Transverse colon (tissue), 4 donors: ENCODE measurements around the gene SDR39U1. TPM values are rescaled to one million over a fixed set of nuclear protein-coding genes. Genes with fewer than 3 reads are reported as not detected.

ENCODE experiments used
- DNase-seq: peaks from one replicate; pipeline ENCODE4 v3.0.0-alpha.2; 2019
- H3K27ac ChIP-seq, 4 donors: fragments of 200-600 bp; sonication (generic); 2 replicates each; pipeline ENCODE4 v1.5.1; 2016 to 2018; ENCODE audit warnings: inconsistent platforms in 4 of 4
- H3K27me3 ChIP-seq: fragments of 200-600 bp; sonication (generic); 2 replicates; pipeline ENCODE4 v1.5.1; 2017; ENCODE audit warnings: inconsistent platforms
- H3K36me3 ChIP-seq, 4 donors: fragments of 200-600 bp; sonication (generic); 2 replicates each; pipeline ENCODE4 v1.5.1; 2017 to 2019; ENCODE audit warnings: inconsistent platforms in 4 of 4
- H3K4me1 ChIP-seq, 4 donors: fragments of 200-600 bp; sonication (generic); 2 replicates each; pipeline ENCODE4 v1.5.1; 2017 to 2020; ENCODE audit warnings: inconsistent platforms in 4 of 4
- H3K4me3 ChIP-seq, 4 donors: fragments of 200-600 bp; sonication (generic); 1 replicate in 1 of 4; 2 replicates in 3 of 4; pipeline versions ENCODE4 v1.5.1 to v1.6.1; 2017 to 2019; ENCODE audit warnings: inconsistent platforms in 4 of 4
- H3K9me3 ChIP-seq, 2 donors: fragments of 200-600 bp; sonication (generic); 2 replicates each; pipeline ENCODE4 v1.5.1; 2017 to 2019; ENCODE audit warnings: inconsistent platforms in 2 of 2
- CTCF ChIP-seq, 5 experiments: fragments of 200-600 bp in 3 of 5; fragments of 450-650 bp in 2 of 5; sonication (generic) in 3 of 5; IDR thresholded peaks; 1 replicate in 2 of 5; 2 replicates in 3 of 5; pipeline ENCODE4 v1.5.1; 2016 to 2017; ENCODE audit warnings: antibody characterized with exemption in 5 of 5, inconsistent platforms in 3 of 5, mild to moderate bottlenecking in 2 of 5, moderate library complexity in 1 of 5
- EP300 ChIP-seq: sonication (generic); formaldehyde crosslinking; IDR thresholded peaks from one replicate; pipeline ENCODE4 v1.6.1; 2017; ENCODE audit warnings: antibody characterized with exemption, low read depth
- POLR2A ChIP-seq: fragments of 450-650 bp; IDR thresholded peaks from one replicate; pipeline ENCODE4 v1.6.1; 2016; ENCODE audit warnings: antibody characterized with exemption, mild to moderate bottlenecking, moderate library complexity
- POLR2AphosphoS5 ChIP-seq, 3 donors: sonication (generic); formaldehyde crosslinking; IDR thresholded peaks; one replicate each; pipeline ENCODE4 v1.6.1; 2016; ENCODE audit warnings: antibody characterized with exemption in 3 of 3
- WGBS, 2 donors: methylation state at CpG; one replicate each; pipeline ENCODE4 v1.1.5; 2018; ENCODE audit warnings: low coverage in 1 of 2; 5-methylcytosine and 5-hydroxymethylcytosine counted together
- in situ Hi-C, 4 donors: fragments of 200-750 bp; cut with MboI; loops; one replicate each; pipeline versions ENCODE4 v1.15.0 to v1.15.1; 2017; ENCODE audit warnings: low sequenced_read_pairs in 3 of 4, low pct_ligation_motif_present in 1 of 4, low pct_unique_long_range_greater_than_20kb in 1 of 4
- intact Hi-C: fragments of 100-400 bp; cut with DNase I; formaldehyde crosslinking; loops from one replicate; pipeline ENCODE4 v1.15.1; 2023; ENCODE audit warnings: low total_unique reads
- total RNA-seq, 4 donors: library from RNA; depleted of rRNA; stranded (reverse); fragments of >200 nt; gene quantifications; one replicate each; pipeline ENCODE4 v1.1.0, GENCODE V29; 2016

SDR39U1 gene
- total RNA-seq, 4 donors from 2014 or later: 18.3 to 202 (median 39.3) TPM

GRCh38 chr14:24416932-24417619, 25.5 kb downstream of the SDR39U1 start:
- TF ChIP-seq EP300 (no peak), POLR2AphosphoS5 (IDR thresholded peaks at IDR 0.05) (no peak), POLR2A (no peak)
- DNase-seq: no peak
- H3K4me3 ChIP-seq: no peak overlapping the region
- H3K27ac ChIP-seq: no peak overlapping the region
- no peaks in the 10 kb centered on the region for H3K27me3 ChIP-seq
- intact Hi-C loops: no loop called here
- 86% methylated on average over 16 of the region's 16 CpGs; no CpG with 5 or more reads in 1 of the 2 donors for WGBS, 2 donors
- in situ Hi-C loops: no loop called here
- peaks cover 4 to 12% (median 9%) of the 10 kb centered on the region in 4 donors for H3K4me1 ChIP-seq
- no peaks in the 10 kb centered on the region for H3K36me3 ChIP-seq
- H3K9me3 ChIP-seq: no peaks in the 10 kb centered on the region

GRCh38 chr14:24416254-24416931, 26.2 kb downstream of the SDR39U1 start:
- no peaks in the 10 kb centered on the region for H3K27me3 ChIP-seq
- intact Hi-C loops: no loop called here
- H3K4me1 ChIP-seq: peaks cover 4 to 12% (median 8%) of the 10 kb centered on the region in 4 donors

GRCh38 chr14:24415421-24416253, 26.9 kb downstream of the SDR39U1 start:
- in situ Hi-C loops (no loop called here), intact Hi-C loops (no loop called here)
- Histone ChIP-seq H3K9me3 (no peaks in the 10 kb centered on the region), H3K4me1 (peaks cover 4 to 12% (median 8%) of the 10 kb centered on the region in 4 donors), H3K36me3 (no peaks in the 10 kb centered on the region), H3K4me3 (no peak overlapping the region), H3K27ac (no peak overlapping the region), H3K27me3 (no peaks in the 10 kb centered on the region)
- 69 to 89% methylated on average over 3 to 25 of the region's 25 CpGs for WGBS, 2 donors
- no peak for TF ChIP-seq POLR2AphosphoS5 (IDR thresholded peaks at IDR 0.05)
- no peak for TF ChIP-seq CTCF (IDR thresholded peaks at IDR 0.05)
- no peak for TF ChIP-seq EP300
- TF ChIP-seq POLR2A: no peak
- no peak for DNase-seq

More at GRCh38 chr14:24416254-24416931, 26.2 kb downstream of the SDR39U1 start:
- Histone ChIP-seq H3K36me3 (no peaks in the 10 kb centered on the region), H3K27ac (no peak overlapping the region), H3K4me3 (no peak overlapping the region), H3K9me3 (no peaks in the 10 kb centered on the region)
- in situ Hi-C loops: no loop called here
- TF ChIP-seq EP300 (no peak), POLR2AphosphoS5 (IDR thresholded peaks at IDR 0.05) (no peak), CTCF (IDR thresholded peaks at IDR 0.05) (no peak), POLR2A (no peak)
- DNase-seq: no peak
- WGBS, 2 donors: 79% methylated on average over 18 of the region's 19 CpGs; no CpG with 5 or more reads in 1 of the 2 donors

GRCh38 chr14:24414732-24415420, 27.7 kb downstream of the SDR39U1 start:
- Histone ChIP-seq H3K4me3 (no peak overlapping the region), H3K36me3 (no peaks in the 10 kb centered on the region), H3K27me3 (no peaks in the 10 kb centered on the region), H3K4me1 (peaks cover 4 to 12% (median 8%) of the 10 kb centered on the region in 4 donors), H3K27ac (no peak overlapping the region), H3K9me3 (no peaks in the 10 kb centered on the region)
- no peak for TF ChIP-seq POLR2A
- no peak for TF ChIP-seq CTCF (IDR thresholded peaks at IDR 0.05)
- no peak for TF ChIP-seq EP300
- no peak for TF ChIP-seq POLR2AphosphoS5 (IDR thresholded peaks at IDR 0.05)
- no peak for DNase-seq
- 86 to 88% methylated on average over 8 to 15 of the region's 15 CpGs for WGBS, 2 donors
- intact Hi-C loops: no loop called here
- in situ Hi-C loops: no loop called here
